ELR (cell line): ENCODE measurements around the gene VPS35.

ENCODE experiments used
- DNase-seq: peaks from one replicate; pipeline ENCODE4 v3.0.0-alpha.2; 2015; ENCODE audit warnings: low read depth

VPS35 gene

DNA sequence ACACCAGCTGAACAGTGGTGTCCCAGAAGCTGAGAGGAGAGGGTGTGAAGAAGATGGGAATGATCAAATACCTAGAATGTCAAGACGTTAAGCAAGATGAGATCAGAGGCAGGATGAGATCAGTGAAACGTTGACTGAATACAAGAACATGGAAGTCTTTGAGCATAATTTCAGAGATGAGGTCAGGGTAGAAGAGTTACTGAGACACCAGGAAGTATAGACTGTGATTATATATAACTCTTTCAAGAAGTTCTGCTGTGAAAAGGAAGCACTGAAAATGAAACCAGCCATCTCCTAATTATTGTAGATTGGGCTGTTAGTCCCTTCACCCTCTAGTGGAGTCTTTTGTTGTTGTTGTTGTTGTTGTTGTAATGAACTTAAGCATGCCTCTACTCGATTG lies 76.9 kb downstream of the VPS35 start:
- DNase-seq: no peak

- peak; percentile 67 for DNase-seq
These were observed 81.4 kb downstream of the VPS35 start for GRCh38 chr16:46607529-46607928.

DNA sequence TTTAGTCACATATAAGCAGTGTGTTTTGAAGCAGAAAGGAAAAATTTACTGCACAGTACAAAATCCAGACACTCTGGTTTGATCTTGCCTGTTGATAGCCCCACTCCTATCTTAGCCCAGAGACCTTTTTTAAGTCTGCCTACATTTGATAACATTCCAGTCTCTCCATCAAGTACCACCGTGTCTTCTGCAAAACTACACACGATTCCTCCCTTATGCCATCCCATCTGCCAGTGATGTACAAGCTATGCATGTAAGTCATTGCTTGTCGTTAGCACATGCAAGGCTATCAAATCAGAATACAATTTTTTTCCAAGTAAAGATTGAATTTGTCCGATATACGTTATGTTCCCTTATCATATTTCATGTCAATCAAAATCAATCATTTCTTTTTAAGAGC lies 82.7 kb downstream of the VPS35 start:
- no peak for DNase-seq
